Right atrium auricular region (tissue), 2 donors: Measurements from ENCODE around the gene DCAF7. TPM values are rescaled to one million over a fixed set of nuclear protein-coding genes. Genes with fewer than 3 reads are reported as not detected.
A peak's percentile ranks its signal among the peaks of the same experiment; 100 is the strongest.

Experiments used
- DNase-seq: peaks from one replicate; pipeline ENCODE4 v3.0.0-alpha.2; 2019; ENCODE audit warnings: low spot score
- H3K27ac ChIP-seq, 2 donors: fragments of 200-600 bp; sonication (generic); 1 replicate in 1 of 2; 2 replicates in 1 of 2; pipeline ENCODE4 v1.5.1; 2016 to 2019
- H3K27me3 ChIP-seq, 2 donors: fragments of 200-600 bp; sonication (generic); one replicate each; pipeline versions ENCODE4 v1.5.1 to v1.6.0; 2017 to 2019
- H3K36me3 ChIP-seq: fragments of 200-600 bp; sonication (generic); one replicate; pipeline ENCODE4 v1.5.1; 2016
- H3K4me1 ChIP-seq, 2 donors: fragments of 200-600 bp; sonication (generic); one replicate each; pipeline versions ENCODE4 v1.5.1 to v1.6.0; 2017 to 2019
- H3K4me3 ChIP-seq, 2 donors: fragments of 200-600 bp; sonication (generic); 1 replicate in 1 of 2; 2 replicates in 1 of 2; pipeline ENCODE4 v1.5.1; 2017 to 2019; ENCODE audit warnings: mild to moderate bottlenecking in 1 of 2, moderate library complexity in 1 of 2
- H3K9me3 ChIP-seq, 2 donors: fragments of 200-600 bp; sonication (generic); one replicate each; pipeline ENCODE4 v1.5.1; 2019
- total RNA-seq, 2 donors: library from RNA; depleted of rRNA; stranded (reverse); fragments of >200 nt; gene quantifications; one replicate each; pipeline ENCODE4 v1.1.0, GENCODE V29; 2016
- TF ChIP-seq, protein P1 (sequence below), 2 donors: fragments of 200-600 bp; sonication (generic); IDR thresholded peaks; one replicate each; pipeline ENCODE4 v1.5.1; 2019; ENCODE audit warnings: antibody characterized with exemption in 2 of 2

The DCAF7 gene
- total RNA-seq, 2 donors from 2014 or later, result 26.9 to 31.8 TPM

DNA sequence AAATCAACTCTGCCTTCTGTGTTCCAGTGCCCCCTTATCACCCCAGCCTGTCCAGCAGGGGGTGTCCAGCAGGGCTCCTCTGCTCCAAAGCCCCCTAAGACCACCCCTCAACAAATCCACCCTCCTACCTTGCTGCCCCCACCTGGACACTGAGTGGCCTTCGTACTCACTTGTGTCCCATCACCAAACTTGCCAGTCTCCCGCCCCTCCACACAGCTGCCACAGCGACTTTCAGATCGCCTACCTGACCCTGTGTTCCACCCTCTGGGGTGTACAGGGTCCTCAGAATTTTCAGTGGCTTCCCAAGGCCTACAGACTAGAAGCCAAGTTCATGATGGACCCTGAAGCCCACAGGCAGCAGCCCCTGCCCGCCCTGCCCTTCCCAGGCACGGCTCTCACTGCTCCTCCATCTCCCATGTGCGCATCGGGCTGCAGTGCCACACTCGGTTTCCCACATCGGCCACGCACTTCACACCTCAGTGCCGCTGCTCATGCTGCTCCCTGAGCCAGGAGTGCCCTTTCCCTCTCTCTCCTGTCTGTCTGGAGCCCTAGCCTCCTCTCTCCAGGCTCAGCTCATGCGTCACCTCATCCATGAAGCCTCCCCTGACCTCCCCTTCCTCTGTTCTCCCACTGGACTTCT lies 15.3 kb upstream of the DCAF7 start:
- TF ChIP-seq, protein P1, sequence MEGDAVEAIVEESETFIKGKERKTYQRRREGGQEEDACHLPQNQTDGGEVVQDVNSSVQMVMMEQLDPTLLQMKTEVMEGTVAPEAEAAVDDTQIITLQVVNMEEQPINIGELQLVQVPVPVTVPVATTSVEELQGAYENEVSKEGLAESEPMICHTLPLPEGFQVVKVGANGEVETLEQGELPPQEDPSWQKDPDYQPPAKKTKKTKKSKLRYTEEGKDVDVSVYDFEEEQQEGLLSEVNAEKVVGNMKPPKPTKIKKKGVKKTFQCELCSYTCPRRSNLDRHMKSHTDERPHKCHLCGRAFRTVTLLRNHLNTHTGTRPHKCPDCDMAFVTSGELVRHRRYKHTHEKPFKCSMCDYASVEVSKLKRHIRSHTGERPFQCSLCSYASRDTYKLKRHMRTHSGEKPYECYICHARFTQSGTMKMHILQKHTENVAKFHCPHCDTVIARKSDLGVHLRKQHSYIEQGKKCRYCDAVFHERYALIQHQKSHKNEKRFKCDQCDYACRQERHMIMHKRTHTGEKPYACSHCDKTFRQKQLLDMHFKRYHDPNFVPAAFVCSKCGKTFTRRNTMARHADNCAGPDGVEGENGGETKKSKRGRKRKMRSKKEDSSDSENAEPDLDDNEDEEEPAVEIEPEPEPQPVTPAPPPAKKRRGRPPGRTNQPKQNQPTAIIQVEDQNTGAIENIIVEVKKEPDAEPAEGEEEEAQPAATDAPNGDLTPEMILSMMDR (IDR thresholded peaks at IDR 0.05), result no peak
- peaks cover 0 to 10% of the 10 kb centered on the region in 2 donors for H3K4me1 ChIP-seq
- no peak for DNase-seq
- H3K9me3 ChIP-seq, result no peaks in the 10 kb centered on the region
- no peaks in the 10 kb centered on the region for H3K36me3 ChIP-seq
- H3K27me3 ChIP-seq, result no peaks in the 10 kb centered on the region
- no peak overlapping the region for H3K4me3 ChIP-seq
- no peak overlapping the region for H3K27ac ChIP-seq

DNA sequence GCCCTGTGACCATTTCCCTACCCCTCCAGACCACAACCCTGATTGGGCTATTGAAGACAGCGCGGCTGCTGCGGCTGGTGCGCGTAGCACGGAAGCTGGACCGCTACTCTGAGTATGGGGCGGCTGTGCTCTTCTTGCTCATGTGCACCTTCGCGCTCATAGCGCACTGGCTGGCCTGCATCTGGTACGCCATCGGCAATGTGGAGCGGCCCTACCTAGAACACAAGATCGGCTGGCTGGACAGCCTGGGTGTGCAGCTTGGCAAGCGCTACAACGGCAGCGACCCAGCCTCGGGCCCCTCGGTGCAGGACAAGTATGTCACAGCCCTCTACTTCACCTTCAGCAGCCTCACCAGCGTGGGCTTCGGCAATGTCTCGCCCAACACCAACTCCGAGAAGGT lies 14.6 kb upstream of the DCAF7 start:
- Histone ChIP-seq H3K9me3 (no peaks in the 10 kb centered on the region), H3K36me3 (no peaks in the 10 kb centered on the region), H3K27ac (no peak overlapping the region), H3K4me3 (no peak overlapping the region), H3K4me1 (peaks cover 0 to 10% of the 10 kb centered on the region in 2 donors), H3K27me3 (no peaks in the 10 kb centered on the region)
- TF ChIP-seq, protein P1 (IDR thresholded peaks at IDR 0.05), result no peak
- DNase-seq, result no peak

DNA sequence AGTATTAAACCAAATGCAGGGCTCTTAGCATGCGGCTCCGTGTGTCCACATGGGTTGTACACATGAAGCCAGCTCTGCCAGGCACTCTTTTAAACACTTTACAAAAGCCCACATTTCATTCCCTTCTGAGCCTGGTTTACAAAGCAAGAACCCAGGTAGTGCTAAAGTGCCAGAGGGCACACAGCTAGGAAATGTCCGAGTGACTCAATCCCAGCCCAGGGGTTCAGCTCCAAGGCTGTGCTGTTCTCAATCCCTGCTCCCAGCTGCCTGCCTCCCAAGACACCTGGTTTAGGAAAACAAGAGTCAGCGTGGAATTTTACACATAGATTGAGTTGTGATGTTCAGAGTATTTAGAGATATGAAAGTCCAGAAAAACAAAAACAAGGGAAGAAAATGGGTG lies 13.3 kb upstream of the DCAF7 start:
- no peak for DNase-seq

DNA sequence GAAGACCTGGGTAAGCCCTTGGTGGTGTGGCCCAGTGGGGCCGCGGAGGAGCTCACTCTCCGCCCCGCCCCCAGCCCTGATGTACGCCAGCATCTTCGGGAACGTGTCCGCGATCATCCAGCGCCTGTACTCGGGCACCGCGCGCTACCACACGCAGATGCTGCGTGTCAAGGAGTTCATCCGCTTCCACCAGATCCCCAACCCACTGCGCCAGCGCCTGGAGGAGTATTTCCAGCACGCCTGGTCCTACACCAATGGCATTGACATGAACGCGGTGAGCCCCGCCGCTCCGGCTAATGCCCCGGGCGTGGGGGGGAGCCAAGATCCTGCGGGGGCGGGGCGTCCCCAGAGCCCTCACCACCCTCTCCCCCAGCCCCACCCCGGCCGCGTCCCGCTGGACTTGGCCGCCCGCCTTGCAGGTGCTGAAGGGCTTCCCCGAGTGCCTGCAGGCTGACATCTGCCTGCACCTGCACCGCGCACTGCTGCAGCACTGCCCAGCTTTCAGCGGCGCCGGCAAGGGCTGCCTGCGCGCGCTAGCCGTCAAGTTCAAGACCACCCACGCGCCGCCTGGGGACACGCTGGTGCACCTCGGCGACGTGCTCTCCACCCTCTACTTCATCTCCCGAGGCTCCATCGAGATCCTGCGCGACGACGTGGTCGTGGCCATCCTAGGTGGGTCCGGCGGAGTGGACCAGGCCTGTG lies 12.1 kb upstream of the DCAF7 start:
- Histone ChIP-seq H3K27ac (no peak overlapping the region), H3K9me3 (no peaks in the 10 kb centered on the region), H3K4me3 (peak overlapping the region in 1 of 2 donors; percentile 31), H3K4me1 (peaks cover 0 to 10% of the 10 kb centered on the region in 2 donors), H3K36me3 (no peaks in the 10 kb centered on the region), H3K27me3 (no peaks in the 10 kb centered on the region)
- TF ChIP-seq, protein P1 (IDR thresholded peaks at IDR 0.05), result no peak
- no peak for DNase-seq

More for the DNA sequence above, 13.3 kb upstream of the DCAF7 start:
- Histone ChIP-seq H3K4me1 (peaks cover 0 to 10% of the 10 kb centered on the region in 2 donors), H3K4me3 (no peak overlapping the region), H3K36me3 (no peaks in the 10 kb centered on the region), H3K27me3 (no peaks in the 10 kb centered on the region), H3K9me3 (no peaks in the 10 kb centered on the region), H3K27ac (no peak overlapping the region)
- TF ChIP-seq, protein P1 (IDR thresholded peaks at IDR 0.05), result no peak

DNA sequence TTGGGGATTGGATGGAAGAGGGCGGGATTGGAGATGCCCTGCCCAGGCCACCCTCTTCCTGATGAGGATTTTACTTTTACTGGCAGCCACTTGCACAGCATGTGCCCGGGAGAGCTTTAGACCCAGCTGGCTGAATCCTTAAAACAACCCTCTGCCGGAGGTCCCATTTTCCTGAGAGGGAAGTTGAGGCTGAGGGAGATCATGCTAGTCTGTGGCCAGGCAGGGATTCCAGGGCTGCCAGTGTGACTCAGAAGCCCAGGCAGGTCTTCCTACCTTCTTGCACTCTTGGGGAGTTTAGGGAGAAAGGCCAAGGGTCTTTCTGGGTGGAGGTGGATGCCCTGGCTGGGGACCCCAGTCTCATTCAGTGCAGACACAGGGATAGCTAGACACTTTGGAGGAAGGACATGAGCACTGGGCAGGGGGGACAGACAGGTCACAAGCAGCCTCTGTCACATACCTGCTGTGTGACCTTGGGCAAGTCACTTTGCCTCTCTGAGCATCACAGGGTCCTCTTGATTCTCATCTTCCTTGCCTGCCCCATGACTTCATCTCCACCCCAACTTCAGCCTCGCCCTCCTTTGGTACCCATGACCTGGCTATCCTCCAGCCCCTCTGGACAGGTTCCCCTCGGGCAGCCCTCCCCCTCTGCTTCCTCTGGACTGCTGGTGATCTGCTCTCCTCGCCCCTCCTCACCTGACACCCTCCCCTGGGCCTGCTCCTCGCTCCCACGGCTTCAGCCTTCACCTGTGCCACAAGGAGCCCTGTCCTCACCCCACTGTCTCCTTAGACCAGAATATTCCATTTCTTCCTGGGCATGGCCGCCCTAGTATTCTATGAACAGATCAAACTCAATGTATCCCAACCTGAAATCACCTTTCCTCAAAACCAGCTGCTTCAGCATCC lies 11.3 kb upstream of the DCAF7 start:
- Histone ChIP-seq H3K27me3 (no peaks in the 10 kb centered on the region), H3K4me3 (peak overlapping the region in 1 of 2 donors; percentile 31)

More for the DNA sequence above, 11.3 kb upstream of the DCAF7 start:
- TF ChIP-seq, protein P1 (IDR thresholded peaks at IDR 0.05), result no peak
- H3K36me3 ChIP-seq, result no peaks in the 10 kb centered on the region
- H3K9me3 ChIP-seq, result no peaks in the 10 kb centered on the region
- peaks cover 0 to 10% of the 10 kb centered on the region in 2 donors for H3K4me1 ChIP-seq
- no peak for DNase-seq
- no peak overlapping the region for H3K27ac ChIP-seq
